ENCODE results near the gene POU2F3.
A peak's percentile ranks its signal among the peaks of the same experiment; 100 is the strongest.

The POU2F3 gene

GRCh38 chr11:120324932-120325810, 85.2 kb downstream of the POU2F3 start, which contains the start of gene TLCD5:
Gene TLCD5, plus strand, starts transcription at chr11:120325299. Its CDS starts 2,143 bp downstream, at chr11:120327442.
- DNase-seq (ENCODE audit: low read depth), result peak; percentile 34

DNA sequence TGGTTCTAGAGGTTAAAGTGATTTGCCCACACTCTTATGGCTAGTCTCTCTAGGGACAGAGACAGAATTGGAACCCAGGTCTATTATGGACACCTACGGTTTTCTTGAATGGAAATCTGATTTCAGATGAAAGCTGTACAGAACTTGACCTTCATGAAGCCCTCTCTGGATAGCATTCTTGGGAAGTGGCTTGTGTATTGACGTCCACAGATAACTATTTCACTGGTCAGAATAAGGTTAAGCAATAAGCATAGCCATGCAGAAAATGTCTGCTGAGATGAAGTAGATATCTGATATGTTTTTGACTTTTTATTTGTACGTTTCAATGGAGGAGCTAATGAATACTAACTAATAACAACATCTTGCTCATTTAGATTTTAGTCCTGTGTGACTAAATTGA, 86.3 kb downstream of the POU2F3 start:
- no peak for DNase-seq (ENCODE audit: low read depth)

- no peak for DNase-seq (ENCODE audit: low read depth)
These were observed 86.9 kb downstream of the POU2F3 start for GRCh38 chr11:120326845-120327281.

DNA sequence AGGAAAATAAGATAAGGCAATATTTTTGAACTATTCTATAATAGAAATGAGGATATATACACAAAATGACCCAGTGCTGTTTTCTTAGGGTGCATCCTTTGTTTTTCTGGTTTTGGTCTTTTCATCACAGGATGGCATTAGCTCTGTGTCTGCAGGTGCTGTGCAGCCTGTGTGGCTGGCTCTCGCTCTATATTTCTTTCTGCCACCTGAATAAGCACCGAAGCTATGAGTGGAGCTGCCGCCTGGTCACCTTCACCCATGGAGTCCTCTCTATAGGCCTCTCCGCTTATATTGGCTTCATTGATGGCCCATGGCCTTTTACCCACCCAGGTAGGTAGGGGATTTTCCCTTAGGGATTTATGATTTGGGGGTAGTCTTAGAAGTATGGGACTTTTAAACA, 87.4 kb downstream of the POU2F3 start:
- no peak for DNase-seq (ENCODE audit: low read depth)

DNA sequence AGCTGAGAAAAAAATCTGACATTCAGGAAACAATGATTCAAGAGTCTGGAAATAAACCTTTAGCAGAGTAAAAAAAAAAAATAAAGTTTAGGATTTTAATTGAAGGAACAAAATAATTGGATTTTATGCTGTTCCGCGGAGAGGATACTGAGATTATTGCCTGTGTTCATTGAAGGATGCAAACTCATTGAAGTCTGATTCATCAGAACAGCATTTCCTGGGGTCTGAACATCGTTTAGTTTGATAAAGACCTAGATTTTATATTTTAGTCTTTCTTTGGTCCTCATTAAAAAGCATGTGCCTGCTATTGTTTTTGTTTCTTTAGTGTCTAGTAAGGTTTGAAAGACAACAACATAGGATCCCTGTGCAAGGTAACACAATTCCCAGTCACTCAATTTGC, 89.6 kb downstream of the POU2F3 start:
- DNase-seq (ENCODE audit: low read depth), result no peak

- no peak for DNase-seq (ENCODE audit: low read depth)
These were observed 90.1 kb downstream of the POU2F3 start for GRCh38 chr11:120330045-120330444.

DNA sequence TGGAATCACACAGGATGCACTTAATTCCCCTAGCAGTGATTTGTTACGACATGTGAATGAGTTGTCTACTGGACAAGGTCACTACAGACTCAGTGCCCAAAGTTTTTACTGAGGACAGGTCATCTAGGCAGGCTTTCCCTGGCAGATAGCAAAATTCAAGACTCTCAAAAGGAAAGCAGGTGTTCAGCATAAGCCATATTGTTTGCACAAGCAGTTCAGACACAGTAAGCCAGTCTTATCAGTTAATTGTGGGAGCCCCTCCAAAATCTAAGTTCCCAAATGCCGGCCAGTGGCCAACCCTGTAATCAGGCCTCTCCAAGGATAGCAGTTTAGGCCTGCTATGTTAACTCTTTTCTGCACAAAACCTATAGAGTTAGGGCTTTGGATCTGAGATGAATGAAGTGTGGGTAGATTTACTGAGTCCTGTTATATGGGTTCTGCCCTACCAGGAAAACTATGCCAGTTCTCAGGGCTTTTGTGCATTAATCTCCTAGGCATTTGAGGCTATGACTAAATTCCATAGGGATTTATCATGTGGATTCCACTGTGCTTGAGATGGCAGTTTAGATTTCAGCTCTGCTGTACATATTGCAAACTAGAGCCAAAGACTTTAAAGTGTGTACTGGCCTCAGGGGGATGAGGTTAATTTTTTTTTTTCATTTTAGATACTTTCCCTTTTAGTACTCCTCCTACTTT, 91.5 kb downstream of the POU2F3 start:
- no peak for DNase-seq (ENCODE audit: low read depth)

DNA sequence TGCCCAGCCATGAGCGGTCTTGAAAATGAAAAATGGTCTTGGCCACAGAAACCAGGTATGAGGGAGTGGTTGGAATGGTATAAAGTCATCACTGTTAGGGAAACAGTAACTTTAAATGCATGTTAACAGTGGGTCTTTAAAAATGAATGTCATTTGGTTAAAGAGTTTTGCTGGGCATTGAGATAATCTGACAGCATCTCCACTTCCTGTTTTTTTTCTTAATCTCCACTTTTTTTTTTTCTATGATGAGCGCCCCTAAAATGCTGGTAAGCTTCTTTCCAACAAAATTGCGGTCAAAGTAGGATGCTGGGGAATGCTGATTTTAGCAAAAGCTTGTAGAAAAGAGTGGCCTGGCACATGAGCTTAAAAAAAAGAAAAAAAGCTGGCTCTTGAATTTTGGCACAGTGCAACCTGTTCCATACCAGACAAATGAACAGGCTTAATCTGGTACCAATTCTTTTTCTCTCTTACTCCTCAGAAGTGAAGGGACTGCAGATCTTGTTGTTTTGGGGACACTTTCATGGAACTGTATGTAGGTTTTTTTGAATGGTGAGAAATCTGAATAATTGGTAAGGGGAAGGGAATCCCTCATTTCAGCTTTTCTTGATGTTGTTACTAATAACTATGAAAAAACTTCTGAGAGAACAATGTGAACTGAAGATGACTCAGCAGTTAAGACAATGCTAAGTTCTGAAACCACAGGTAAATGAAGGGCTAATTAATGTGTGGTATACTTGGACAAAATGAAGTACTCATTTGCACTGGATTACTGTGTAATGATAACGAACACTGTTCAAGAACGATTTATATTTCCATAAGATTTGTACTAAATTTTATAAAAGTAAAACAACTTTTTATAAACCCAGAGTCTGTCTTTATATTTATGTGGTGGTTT, 93.1 kb downstream of the POU2F3 start:
- DNase-seq (ENCODE audit: low read depth), result no peak

DNA sequence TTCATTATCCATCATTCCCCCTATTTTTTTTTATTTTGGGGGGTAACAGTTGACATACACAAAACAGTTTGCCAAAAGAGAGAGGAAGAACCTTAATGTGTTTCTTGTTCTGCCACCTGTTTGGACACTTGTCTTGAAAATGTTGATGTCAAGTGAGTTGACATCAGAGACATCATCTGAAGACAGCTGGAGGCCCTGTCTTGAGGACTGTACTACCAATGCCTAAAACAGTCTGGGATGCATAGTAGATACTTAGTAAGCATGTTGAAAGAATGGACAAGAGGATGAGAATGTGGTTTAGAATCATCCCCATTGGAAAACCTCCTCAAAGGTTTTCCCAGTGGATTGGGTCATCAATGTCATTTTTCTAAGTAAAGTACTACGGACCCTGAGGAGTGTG, 93.9 kb downstream of the POU2F3 start:
- no peak for DNase-seq (ENCODE audit: low read depth)

GRCh38 chr11:120334332-120334731, 94.4 kb downstream of the POU2F3 start:
- no peak for DNase-seq (ENCODE audit: low read depth)

DNA sequence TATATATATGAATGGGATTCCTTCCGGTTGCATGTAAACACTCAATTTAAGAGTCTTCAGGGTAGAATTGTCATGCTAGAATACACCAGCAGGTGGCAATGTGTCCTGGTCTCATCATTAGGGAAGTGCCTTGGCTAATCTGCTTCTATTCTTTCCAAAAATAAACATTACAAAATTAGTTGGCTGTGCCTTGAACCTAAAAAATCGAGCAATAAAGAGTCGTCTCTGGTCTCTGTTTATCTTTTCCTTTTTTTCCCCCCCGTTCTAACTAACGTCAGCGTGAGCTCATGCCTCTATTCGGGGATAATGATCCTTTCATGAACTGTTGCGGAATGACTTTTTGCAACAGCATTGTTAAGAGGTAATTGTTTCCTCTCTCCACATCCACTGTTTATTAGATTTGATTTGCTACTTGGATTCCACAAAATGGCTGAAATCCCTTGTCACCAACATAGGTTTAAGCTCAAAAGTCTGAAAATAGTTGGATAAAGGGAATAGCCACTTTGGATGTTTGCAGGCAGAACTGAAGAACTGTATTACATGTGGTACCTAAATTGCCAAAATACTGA, 95.0 kb downstream of the POU2F3 start:
- DNase-seq (ENCODE audit: low read depth), result peak; percentile 10

- DNase-seq (ENCODE audit: low read depth), result no peak
These were observed 95.6 kb downstream of the POU2F3 start for GRCh38 chr11:120335556-120335907.

- peak; percentile 83 for DNase-seq (ENCODE audit: low read depth)
These were observed 96.1 kb downstream of the POU2F3 start, which contains the start of gene ARHGEF12 for GRCh38 chr11:120335908-120336640. Gene ARHGEF12, plus strand, starts transcription at chr11:120336413. Its CDS starts 831 bp downstream, at chr11:120337244.

DNA sequence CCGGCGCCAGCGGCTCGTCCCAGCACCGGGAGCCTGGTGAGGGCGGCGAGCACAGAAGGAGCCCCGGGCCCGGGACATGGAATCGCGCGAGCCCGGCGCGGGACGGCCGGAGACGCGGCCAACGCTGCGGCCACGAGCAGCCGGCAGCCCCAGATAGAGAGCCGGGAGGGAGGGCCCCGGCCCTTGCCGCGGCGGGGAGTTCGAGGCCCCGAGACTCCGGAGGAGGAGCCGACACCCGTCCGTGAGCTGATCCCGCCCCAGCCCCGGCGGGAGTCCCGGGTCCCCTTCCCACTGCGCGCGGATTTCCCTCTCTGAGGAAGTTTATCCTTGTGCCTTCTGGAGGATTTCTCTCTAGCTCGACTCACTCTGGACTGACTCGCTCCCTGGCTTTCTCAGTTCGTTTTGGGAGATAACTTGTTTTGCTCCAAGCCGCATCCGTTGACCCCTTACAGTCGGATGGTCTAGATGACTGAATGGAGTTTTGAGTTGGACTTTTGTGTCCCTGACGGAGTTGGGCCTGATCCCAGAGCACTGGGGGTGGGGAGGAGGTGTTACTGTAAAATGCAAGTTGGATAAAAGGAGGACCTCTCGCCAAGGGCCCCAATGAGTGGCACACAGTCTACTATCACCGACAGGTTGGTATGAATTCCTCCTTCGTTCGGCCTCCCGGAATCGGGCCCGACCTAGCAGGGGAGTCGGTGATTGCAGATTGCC, 96.9 kb downstream of the POU2F3 start:
- peak; percentile 35 for DNase-seq (ENCODE audit: low read depth)

GRCh38 chr11:120337355-120338106, 97.6 kb downstream of the POU2F3 start:
- DNase-seq (ENCODE audit: low read depth), result no peak

DNA sequence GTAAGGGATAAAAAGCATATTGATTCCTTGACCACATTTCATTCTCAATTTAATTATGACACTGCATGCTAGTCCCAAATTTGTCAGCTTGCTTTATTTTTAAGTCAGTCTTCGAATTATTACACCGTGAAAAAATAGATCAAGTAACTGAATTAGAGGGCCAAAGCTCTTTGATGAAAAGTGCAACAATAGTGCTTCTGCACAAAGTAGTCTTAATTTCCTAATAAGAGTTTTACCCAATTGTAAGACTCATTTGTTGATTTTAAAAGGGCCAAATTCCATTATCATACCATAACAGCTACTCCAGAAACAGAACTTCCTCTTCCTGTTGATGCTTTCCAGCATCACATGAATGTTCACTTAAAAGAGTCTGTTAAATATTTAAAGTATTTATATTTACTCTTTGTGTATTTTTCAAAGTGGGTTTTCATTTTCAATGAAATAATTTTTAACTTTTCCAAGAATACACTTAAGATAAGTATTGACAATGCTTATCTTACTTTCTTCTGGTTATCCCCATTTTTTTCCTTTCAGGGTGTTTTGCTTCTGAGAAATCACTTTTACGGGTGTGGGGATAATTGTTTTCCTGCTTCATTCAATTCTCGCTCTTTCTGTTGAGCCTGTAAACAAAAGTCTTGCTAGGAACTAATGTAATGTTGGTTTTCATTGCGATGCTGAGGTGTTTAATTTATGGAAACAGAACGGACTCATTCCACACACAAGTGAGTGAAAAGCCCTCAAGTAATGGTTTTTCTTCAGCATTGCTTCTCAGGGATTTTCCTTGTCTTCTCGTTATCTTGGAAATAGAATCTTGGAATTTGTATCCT, 98.4 kb downstream of the POU2F3 start:
- no peak for DNase-seq (ENCODE audit: low read depth)

GRCh38 chr11:120339394-120339890, 99.5 kb downstream of the POU2F3 start:
- no peak for DNase-seq (ENCODE audit: low read depth)

DNA sequence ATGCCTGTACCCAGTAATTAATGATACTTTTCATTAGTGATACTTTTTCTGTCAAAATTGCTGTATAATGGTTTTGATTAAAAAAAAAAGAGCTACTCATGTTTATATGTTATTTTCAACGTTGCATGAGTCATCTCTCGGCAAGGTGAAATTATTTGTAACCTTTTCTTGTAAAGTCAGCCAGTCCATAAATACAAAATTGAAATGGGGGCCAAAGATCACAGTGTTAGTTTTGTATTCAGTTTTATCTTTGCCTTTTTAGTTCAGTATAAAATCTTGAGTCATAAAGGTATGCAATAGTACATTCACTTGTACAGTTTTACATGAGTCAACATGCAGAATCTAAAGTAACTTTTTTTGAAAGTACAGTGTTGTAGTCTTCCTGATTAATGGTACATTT, 100.6 kb downstream of the POU2F3 start:
- no peak for DNase-seq (ENCODE audit: low read depth)

DNA sequence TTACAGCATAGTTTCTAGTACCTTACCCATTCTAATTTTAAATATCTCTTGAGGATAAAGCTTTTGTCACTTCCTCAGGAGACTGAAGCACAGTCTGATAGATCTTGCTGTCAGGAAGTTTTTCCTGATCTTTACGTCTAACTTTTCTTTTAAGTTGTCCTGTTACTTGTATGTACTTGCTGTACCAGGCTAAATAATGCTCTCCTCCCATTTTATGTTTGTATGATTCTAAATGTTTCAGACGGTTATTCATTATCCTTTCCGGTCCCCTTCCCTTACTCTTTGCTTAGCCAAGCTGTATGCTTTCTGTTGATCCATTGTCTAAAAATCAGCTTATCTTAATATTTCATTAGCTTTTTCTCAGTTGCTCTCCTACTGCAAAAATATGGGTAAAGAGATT, 102.3 kb downstream of the POU2F3 start:
- DNase-seq (ENCODE audit: low read depth), result no peak

All from activated T-cell treated with anti-CD3 and anti-CD28 coated beads for 48 hours (primary cell).